Hepatocyte (in vitro differentiated cells): ENCODE measurements around the gene VPS4B. TPM values are rescaled to one million over a fixed set of nuclear protein-coding genes. Genes with fewer than 3 reads are reported as not detected.
A peak's percentile ranks its signal among the peaks of the same experiment; 100 is the strongest.

Experiments
- DNase-seq: peaks from one replicate; pipeline ENCODE4 v3.0.0-alpha.2; 2016; ENCODE audit warnings: low spot score
- H2AFZ ChIP-seq: fragments of 200-600 bp; sonication (generic); 2 replicates; pipeline ENCODE4 v1.6.0; 2016; ENCODE audit warnings: antibody characterized with exemption, mild to moderate bottlenecking
- H3K27ac ChIP-seq: fragments of 200-600 bp; sonication (generic); 2 replicates; pipeline ENCODE4 v1.5.1; 2016; ENCODE audit warnings: mild to moderate bottlenecking
- H3K27me3 ChIP-seq: fragments of 200-600 bp; sonication (generic); 2 replicates; pipeline ENCODE4 v1.6.1; 2016
- H3K36me3 ChIP-seq: fragments of 200-600 bp; sonication (generic); replicated peaks from 2 replicates; pipeline ENCODE4 v1.5.1; 2016; ENCODE audit warnings: low read depth; ENCODE audit not compliant: insufficient read depth
- H3K4me1 ChIP-seq: fragments of 200-600 bp; sonication (generic); 2 replicates; pipeline ENCODE4 v1.5.1; 2016; ENCODE audit warnings: mild to moderate bottlenecking, moderate library complexity; ENCODE audit not compliant: insufficient read depth
- H3K4me2 ChIP-seq: fragments of 200-600 bp; sonication (generic); 2 replicates; pipeline ENCODE4 v1.6.0; 2016
- H3K4me3 ChIP-seq: fragments of 200-600 bp; sonication (generic); 2 replicates; pipeline ENCODE4 v1.5.1; 2016; ENCODE audit warnings: mild to moderate bottlenecking
- H3K79me2 ChIP-seq: fragments of 200-600 bp; sonication (generic); 2 replicates; pipeline ENCODE4 v1.6.0; 2017; ENCODE audit warnings: mild to moderate bottlenecking
- H3K9me2 ChIP-seq: fragments of 200-600 bp; sonication (generic); replicated peaks from 2 replicates; pipeline ENCODE4 v1.6.0; 2017; ENCODE audit warnings: mild to moderate bottlenecking; ENCODE audit not compliant: insufficient read depth
- H3K9me3 ChIP-seq: fragments of 200-600 bp; sonication (generic); 2 replicates; pipeline ENCODE4 v1.5.1; 2016; ENCODE audit warnings: low read depth, mild to moderate bottlenecking
- H4K20me1 ChIP-seq: fragments of 200-600 bp; sonication (generic); 2 replicates; pipeline ENCODE4 v1.6.0; 2016; ENCODE audit warnings: mild to moderate bottlenecking; ENCODE audit not compliant: insufficient read depth, poor library complexity, severe bottlenecking
- EZH2 ChIP-seq: fragments of 200-600 bp; sonication (generic); IDR thresholded peaks from 2 replicates; pipeline ENCODE4 v1.6.1; 2016; ENCODE audit warnings: antibody characterized with exemption, mild to moderate bottlenecking, borderline replicate concordance
- EZH2phosphoT487 ChIP-seq: fragments of 200-600 bp; sonication (generic); IDR thresholded peaks from one replicate; pipeline ENCODE4 v1.6.1; 2018; ENCODE audit warnings: antibody characterized with exemption, mild to moderate bottlenecking, low read depth, moderate library complexity; ENCODE audit not compliant: unreplicated experiment, severe bottlenecking
- WGBS: methylation state at CpG from one replicate; pipeline ENCODE4 v1.1.6; 2016; ENCODE audit warnings: low lambda C conversion rate; ENCODE audit errors: missing lambda C conversion rate; 5-methylcytosine and 5-hydroxymethylcytosine counted together
- polyA plus RNA-seq: library from polyadenylated mRNA; unstranded; fragments of >200 nt; fragmentation: Nextera tagmentation; extraction: Ambion mirVana; gene quantifications from 2 replicates; pipeline ENCODE4 v1.2.1, GENCODE V29; 2016
- total RNA-seq: library from RNA; depleted of rRNA; stranded (reverse); fragments of >200 nt; gene quantifications from 2 replicates; pipeline ENCODE4 v1.2.3, GENCODE V29; 2014
- TF ChIP-seq, protein P1 (sequence below): fragments of 200-600 bp; sonication (generic); IDR thresholded peaks from 2 replicates; pipeline ENCODE4 v1.5.1; 2016; ENCODE audit warnings: antibody characterized with exemption, mild to moderate bottlenecking; ENCODE audit not compliant: poor library complexity

VPS4B gene
- total and polyA plus RNA-seq, 2 experiments from 2014 or later: 35.0 to 49.2 TPM

DNA sequence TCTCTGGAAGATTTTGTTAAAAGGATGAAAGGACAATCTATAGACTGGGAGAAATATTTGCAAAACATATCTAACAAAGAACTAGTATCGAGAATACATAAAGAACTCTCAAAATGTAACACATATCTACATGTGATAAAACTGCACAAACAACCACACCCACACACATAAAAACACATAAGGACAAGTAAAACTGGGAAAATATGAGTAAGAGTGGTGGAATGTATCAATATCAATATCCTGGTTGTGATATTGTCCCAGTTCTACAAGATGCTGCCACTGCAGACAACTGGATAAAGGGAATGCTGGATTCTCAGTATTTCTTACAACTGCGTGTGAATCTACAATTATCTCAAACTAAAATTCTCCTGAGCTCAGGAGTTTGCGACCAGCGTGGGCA is 9.3 kb downstream of the VPS4B start:
- H3K4me3 ChIP-seq: no peak overlapping the region
- no peak for DNase-seq
- H3K27me3 ChIP-seq: no peaks in the 10 kb centered on the region
- H3K27ac ChIP-seq: no peak overlapping the region
- TF ChIP-seq EZH2phosphoT487: no peak
- TF ChIP-seq, protein P1, sequence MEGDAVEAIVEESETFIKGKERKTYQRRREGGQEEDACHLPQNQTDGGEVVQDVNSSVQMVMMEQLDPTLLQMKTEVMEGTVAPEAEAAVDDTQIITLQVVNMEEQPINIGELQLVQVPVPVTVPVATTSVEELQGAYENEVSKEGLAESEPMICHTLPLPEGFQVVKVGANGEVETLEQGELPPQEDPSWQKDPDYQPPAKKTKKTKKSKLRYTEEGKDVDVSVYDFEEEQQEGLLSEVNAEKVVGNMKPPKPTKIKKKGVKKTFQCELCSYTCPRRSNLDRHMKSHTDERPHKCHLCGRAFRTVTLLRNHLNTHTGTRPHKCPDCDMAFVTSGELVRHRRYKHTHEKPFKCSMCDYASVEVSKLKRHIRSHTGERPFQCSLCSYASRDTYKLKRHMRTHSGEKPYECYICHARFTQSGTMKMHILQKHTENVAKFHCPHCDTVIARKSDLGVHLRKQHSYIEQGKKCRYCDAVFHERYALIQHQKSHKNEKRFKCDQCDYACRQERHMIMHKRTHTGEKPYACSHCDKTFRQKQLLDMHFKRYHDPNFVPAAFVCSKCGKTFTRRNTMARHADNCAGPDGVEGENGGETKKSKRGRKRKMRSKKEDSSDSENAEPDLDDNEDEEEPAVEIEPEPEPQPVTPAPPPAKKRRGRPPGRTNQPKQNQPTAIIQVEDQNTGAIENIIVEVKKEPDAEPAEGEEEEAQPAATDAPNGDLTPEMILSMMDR: no peak
- TF ChIP-seq EZH2: no peak
- no peaks in the 10 kb centered on the region for H3K9me3 ChIP-seq
- no peaks in the 10 kb centered on the region for H3K9me2 ChIP-seq
- H2AFZ ChIP-seq: no peak overlapping the region
- no peaks in the 10 kb centered on the region for H3K36me3 ChIP-seq
- no peaks in the 10 kb centered on the region for H4K20me1 ChIP-seq
- no peak overlapping the region for H3K4me2 ChIP-seq
- H3K79me2 ChIP-seq: peaks cover 72% of the 10 kb centered on the region
- peaks cover 6% of the 10 kb centered on the region for H3K4me1 ChIP-seq
- 85% methylated on average over 4 of the region's 4 CpGs for WGBS

DNA sequence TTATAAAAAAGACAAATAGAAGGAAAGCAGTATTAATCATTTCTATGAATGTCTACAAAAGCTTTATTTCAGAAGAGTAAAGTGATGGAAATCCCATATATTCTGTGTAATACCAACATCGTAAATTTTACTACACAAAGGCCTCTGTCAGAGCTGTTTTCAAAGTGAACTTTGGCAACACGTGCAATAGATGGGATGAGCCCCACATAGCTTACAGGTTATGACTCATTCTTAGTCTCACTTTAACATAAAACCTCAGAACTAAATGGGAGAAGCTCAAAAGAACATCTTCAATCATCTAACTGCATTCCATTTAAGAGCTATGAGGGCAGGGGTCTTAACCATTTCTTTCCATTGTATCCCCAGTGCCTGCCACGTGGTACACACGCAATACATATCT is 11.5 kb downstream of the VPS4B start:
- Histone ChIP-seq H4K20me1 (no peaks in the 10 kb centered on the region), H3K27me3 (no peaks in the 10 kb centered on the region), H3K27ac (peak overlapping the region; percentile 74), H3K9me3 (no peaks in the 10 kb centered on the region), H3K4me2 (no peak overlapping the region), H2AFZ (no peak overlapping the region), H3K79me2 (peaks cover 69% of the 10 kb centered on the region), H3K4me3 (no peak overlapping the region), H3K4me1 (peaks cover 6% of the 10 kb centered on the region), H3K9me2 (no peaks in the 10 kb centered on the region), H3K36me3 (no peaks in the 10 kb centered on the region)
- DNase-seq: peak; percentile 57
- TF ChIP-seq, protein P1: no peak
- TF ChIP-seq EZH2phosphoT487 (no peak), EZH2 (no peak)
- WGBS: 68% methylated on average over 4 of the region's 4 CpGs

DNA sequence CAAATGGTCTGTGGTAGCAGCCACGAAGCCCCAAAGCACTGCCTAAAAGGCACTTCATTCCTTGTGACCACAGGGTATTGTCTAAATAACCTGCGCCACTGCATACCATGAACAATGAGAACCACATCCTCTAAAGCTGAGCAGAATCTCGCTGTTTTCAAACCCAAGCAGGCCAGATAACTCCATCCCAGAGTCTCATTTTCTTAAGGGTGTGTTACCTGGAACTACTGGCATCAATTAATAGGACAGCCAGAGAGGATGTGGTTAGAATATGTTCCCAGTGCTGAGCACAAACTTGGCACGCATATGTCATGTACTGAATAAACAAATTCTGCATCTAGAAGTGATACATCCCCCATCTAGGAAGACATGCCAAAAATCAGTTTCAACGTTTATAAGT is 13.0 kb downstream of the VPS4B start:
- Histone ChIP-seq H3K4me1 (peaks cover 6% of the 10 kb centered on the region), H3K27me3 (no peaks in the 10 kb centered on the region), H3K27ac (no peak overlapping the region), H3K36me3 (no peaks in the 10 kb centered on the region), H3K9me2 (no peaks in the 10 kb centered on the region), H4K20me1 (no peaks in the 10 kb centered on the region), H3K79me2 (peaks cover 58% of the 10 kb centered on the region), H3K9me3 (no peaks in the 10 kb centered on the region), H2AFZ (no peak overlapping the region), H3K4me3 (no peak overlapping the region), H3K4me2 (no peak overlapping the region)
- DNase-seq: no peak
- WGBS: 97% methylated on average over 5 of the region's 5 CpGs
- TF ChIP-seq EZH2phosphoT487: no peak
- no peak for TF ChIP-seq EZH2
- TF ChIP-seq, protein P1: no peak

DNA sequence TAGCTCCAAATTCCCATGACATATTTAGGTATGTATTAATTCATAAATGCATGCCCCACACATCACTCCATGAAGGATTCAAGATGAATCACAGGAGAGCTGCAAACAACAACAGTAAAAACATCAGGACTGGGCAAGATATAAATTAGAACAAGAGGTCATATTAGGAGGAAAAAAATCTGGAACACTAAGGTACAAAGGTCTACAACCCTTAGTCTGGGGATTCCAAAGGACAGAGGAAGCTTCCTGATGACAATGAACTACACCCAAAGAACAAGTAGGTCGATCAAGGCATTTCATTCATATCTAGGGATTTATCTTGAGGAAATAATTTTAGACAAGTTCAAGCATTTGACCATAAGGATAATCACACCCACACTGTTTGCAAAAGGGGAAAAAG is 14.5 kb downstream of the VPS4B start:
- 71% methylated on average over 1 of the region's 1 CpG for WGBS
- Histone ChIP-seq H3K36me3 (peaks cover 4% of the 10 kb centered on the region), H3K4me1 (peaks cover 6% of the 10 kb centered on the region), H3K9me3 (no peaks in the 10 kb centered on the region), H3K4me3 (no peak overlapping the region), H3K79me2 (peaks cover 44% of the 10 kb centered on the region), H4K20me1 (no peaks in the 10 kb centered on the region), H3K9me2 (no peaks in the 10 kb centered on the region), H3K4me2 (no peak overlapping the region), H2AFZ (no peak overlapping the region), H3K27me3 (no peaks in the 10 kb centered on the region), H3K27ac (no peak overlapping the region)
- no peak for DNase-seq
- TF ChIP-seq, protein P1: no peak
- TF ChIP-seq EZH2phosphoT487 (no peak), EZH2 (no peak)
